ENCODE data around the gene PFN4.

DNA sequence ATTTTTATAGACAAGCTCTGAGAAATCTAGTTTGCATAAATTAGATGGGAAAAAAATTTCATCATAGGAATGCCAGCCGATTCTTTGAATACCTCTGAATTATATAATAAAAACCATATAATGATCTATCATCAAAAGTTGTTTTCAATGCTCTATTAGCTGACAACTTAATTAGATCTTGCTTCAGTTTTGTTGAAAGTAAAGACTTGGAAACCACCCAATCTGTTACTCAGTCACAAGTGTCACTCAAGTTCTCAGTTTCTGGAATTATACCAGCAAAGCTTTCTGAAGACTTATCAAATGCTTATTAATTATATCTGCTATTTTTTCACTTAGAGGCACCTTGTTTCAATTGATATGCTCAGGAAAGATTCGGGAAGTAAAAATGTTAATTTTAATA, 21.1 kb downstream of the PFN4 start:
- TF ChIP-seq POLR2A (IDR thresholded peaks at IDR 0.05), result no peak
- TF ChIP-seq, protein P1, sequence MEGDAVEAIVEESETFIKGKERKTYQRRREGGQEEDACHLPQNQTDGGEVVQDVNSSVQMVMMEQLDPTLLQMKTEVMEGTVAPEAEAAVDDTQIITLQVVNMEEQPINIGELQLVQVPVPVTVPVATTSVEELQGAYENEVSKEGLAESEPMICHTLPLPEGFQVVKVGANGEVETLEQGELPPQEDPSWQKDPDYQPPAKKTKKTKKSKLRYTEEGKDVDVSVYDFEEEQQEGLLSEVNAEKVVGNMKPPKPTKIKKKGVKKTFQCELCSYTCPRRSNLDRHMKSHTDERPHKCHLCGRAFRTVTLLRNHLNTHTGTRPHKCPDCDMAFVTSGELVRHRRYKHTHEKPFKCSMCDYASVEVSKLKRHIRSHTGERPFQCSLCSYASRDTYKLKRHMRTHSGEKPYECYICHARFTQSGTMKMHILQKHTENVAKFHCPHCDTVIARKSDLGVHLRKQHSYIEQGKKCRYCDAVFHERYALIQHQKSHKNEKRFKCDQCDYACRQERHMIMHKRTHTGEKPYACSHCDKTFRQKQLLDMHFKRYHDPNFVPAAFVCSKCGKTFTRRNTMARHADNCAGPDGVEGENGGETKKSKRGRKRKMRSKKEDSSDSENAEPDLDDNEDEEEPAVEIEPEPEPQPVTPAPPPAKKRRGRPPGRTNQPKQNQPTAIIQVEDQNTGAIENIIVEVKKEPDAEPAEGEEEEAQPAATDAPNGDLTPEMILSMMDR (IDR thresholded peaks at IDR 0.05), result no peak

Measured in adrenal gland (tissue), 5 donors.